Calu3 (cell line): Measurements from ENCODE around the gene CWC22. TPM values are rescaled to one million over a fixed set of nuclear protein-coding genes. Genes with fewer than 3 reads are reported as not detected.

Experiments
- BruUV-seq: library from RNA; stranded (reverse); fragments of 400-500 nt; replicated peaks from 2 replicates; lab custom pipeline; 2021; lab: Mats Ljungman, UMichigan
- CTCF ChIA-PET: fragments of 300-600 bp; sonication (Branson Sonifier 250); formaldehyde crosslinking; loops from one replicate; lab custom pipeline; 2022; ENCODE audit warnings: antibody characterized with exemption; lab: Charles Lee
- DNase-seq: peaks from one replicate; pipeline ENCODE4 v3.0.0; 2022
- H3K27ac Mint-ChIP-seq: one replicate; pipeline ENCODE4 v1.8.0; 2022; ENCODE audit warnings: mixed read lengths; ENCODE audit not compliant: unreplicated experiment
- H3K27me3 Mint-ChIP-seq: one replicate; pipeline ENCODE4 v1.8.0; 2022; ENCODE audit warnings: mixed read lengths; ENCODE audit not compliant: unreplicated experiment
- H3K36me3 Mint-ChIP-seq: one replicate; pipeline ENCODE4 v1.8.0; 2022; ENCODE audit warnings: mild to moderate bottlenecking, moderate library complexity, mixed read lengths; ENCODE audit not compliant: insufficient read depth, unreplicated experiment
- H3K4me1 Mint-ChIP-seq: one replicate; pipeline ENCODE4 v1.8.0; 2022; ENCODE audit warnings: mild to moderate bottlenecking, low read depth, mixed read lengths; ENCODE audit not compliant: unreplicated experiment
- H3K4me3 Mint-ChIP-seq: one replicate; pipeline ENCODE4 v1.8.0; 2022; ENCODE audit warnings: mild to moderate bottlenecking, low read depth, moderate library complexity, mixed read lengths; ENCODE audit not compliant: unreplicated experiment
- H3K9me3 Mint-ChIP-seq: one replicate; pipeline ENCODE4 v1.8.0; 2022; ENCODE audit warnings: low read depth, mixed read lengths; ENCODE audit not compliant: unreplicated experiment
- intact Hi-C: fragments of 100-400 bp; cut with micrococcal nuclease; formaldehyde crosslinking; loops from one replicate; pipeline ENCODE4 v1.10.0; 2022; ENCODE audit not compliant: unreplicated experiment
- total RNA-seq: library from RNA; stranded (reverse); gene quantifications from 2 replicates; pipeline ENCODE4 v1.2.3, GENCODE V29; 2022
- TF ChIP-seq, protein P1 (sequence below): fragments of 200-600 bp; IDR thresholded peaks from one replicate; pipeline ENCODE4 v1.8.0; 2022; ENCODE audit warnings: antibody characterized with exemption; ENCODE audit not compliant: unreplicated experiment

The CWC22 gene
- total RNA-seq, 1 experiment from 2014 or later: 20.5 TPM

DNA sequence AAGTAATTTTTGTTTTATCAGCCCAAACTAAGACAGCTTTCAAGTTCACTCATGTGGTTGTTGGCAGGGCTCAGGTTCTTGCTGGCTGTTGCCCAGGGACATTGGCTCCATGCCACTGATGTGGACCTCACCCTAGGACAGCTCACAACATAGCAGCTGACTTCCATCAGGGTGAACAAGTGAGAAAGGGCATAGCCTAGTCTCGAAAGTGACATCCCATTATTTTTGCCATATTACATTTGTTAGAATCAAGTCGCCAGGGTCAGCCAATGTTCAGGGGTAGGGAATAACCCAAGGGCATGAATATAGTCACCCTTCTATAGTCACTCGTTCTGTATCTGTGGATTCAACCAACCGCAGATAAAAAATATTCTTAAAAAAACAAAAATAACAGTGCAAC, 10.7 kb upstream of the CWC22 start:
- intact Hi-C loops: no loop called here
- TF ChIP-seq, protein P1, sequence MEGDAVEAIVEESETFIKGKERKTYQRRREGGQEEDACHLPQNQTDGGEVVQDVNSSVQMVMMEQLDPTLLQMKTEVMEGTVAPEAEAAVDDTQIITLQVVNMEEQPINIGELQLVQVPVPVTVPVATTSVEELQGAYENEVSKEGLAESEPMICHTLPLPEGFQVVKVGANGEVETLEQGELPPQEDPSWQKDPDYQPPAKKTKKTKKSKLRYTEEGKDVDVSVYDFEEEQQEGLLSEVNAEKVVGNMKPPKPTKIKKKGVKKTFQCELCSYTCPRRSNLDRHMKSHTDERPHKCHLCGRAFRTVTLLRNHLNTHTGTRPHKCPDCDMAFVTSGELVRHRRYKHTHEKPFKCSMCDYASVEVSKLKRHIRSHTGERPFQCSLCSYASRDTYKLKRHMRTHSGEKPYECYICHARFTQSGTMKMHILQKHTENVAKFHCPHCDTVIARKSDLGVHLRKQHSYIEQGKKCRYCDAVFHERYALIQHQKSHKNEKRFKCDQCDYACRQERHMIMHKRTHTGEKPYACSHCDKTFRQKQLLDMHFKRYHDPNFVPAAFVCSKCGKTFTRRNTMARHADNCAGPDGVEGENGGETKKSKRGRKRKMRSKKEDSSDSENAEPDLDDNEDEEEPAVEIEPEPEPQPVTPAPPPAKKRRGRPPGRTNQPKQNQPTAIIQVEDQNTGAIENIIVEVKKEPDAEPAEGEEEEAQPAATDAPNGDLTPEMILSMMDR: no peak
- DNase-seq: no peak
- no peaks in the 10 kb centered on the region for H3K4me1 Mint-ChIP-seq
- CTCF ChIA-PET: no interaction called here
- BruUV-seq: no TSS peak
- H3K4me3 Mint-ChIP-seq: no peak overlapping the region
- peaks cover 5% of the 10 kb centered on the region for H3K36me3 Mint-ChIP-seq
- peaks cover 2% of the 10 kb centered on the region for H3K9me3 Mint-ChIP-seq
- no peak overlapping the region for H3K27ac Mint-ChIP-seq
- H3K27me3 Mint-ChIP-seq: no peaks in the 10 kb centered on the region

DNA sequence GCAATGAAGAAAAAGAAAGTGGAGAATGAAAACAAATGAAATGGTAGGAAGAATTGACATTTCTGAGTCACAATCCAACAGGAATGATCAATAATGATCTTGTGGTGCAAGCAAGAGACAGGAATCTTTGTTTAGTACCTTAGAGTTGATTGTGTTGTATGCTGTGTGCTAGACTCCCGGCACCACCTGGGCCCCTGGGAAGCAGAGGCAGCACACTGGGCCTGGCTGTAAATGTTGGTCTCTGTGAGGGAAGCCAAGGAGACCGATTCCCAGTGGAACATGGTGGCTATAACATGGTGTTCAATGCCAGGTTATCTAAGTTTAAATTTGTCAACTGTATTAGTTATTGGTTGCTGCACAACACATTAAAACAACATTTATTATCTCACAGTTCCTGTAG, 9.8 kb upstream of the CWC22 start:
- Mint-ChIP-seq H3K27me3 (no peaks in the 10 kb centered on the region), H3K4me1 (no peaks in the 10 kb centered on the region), H3K36me3 (peaks cover 5% of the 10 kb centered on the region), H3K27ac (no peak overlapping the region), H3K4me3 (no peak overlapping the region), H3K9me3 (peaks cover 2% of the 10 kb centered on the region)
- TF ChIP-seq, protein P1: no peak
- BruUV-seq: no TSS peak
- intact Hi-C loops: no loop called here
- CTCF ChIA-PET: no interaction called here
- no peak for DNase-seq

GRCh38 chr2:180015951-180016709, 9.0 kb upstream of the CWC22 start:
- intact Hi-C loops: no loop called here
- TF ChIP-seq, protein P1: no peak
- H3K9me3 Mint-ChIP-seq: peaks cover 2% of the 10 kb centered on the region
- H3K4me3 Mint-ChIP-seq: no peak overlapping the region
- H3K27ac Mint-ChIP-seq: no peak overlapping the region
- no peak for DNase-seq
- no peaks in the 10 kb centered on the region for H3K27me3 Mint-ChIP-seq
- BruUV-seq: no TSS peak
- CTCF ChIA-PET: no interaction called here
- no peaks in the 10 kb centered on the region for H3K4me1 Mint-ChIP-seq
- H3K36me3 Mint-ChIP-seq: peaks cover 5% of the 10 kb centered on the region

GRCh38 chr2:180012523-180012922, 5.4 kb upstream of the CWC22 start:
- TF ChIP-seq, protein P1: no peak
- Mint-ChIP-seq H3K4me3 (no peak overlapping the region), H3K4me1 (no peaks in the 10 kb centered on the region), H3K36me3 (peaks cover 5% of the 10 kb centered on the region), H3K9me3 (peaks cover 2% of the 10 kb centered on the region), H3K27me3 (no peaks in the 10 kb centered on the region), H3K27ac (no peak overlapping the region)
- no TSS peak for BruUV-seq
- CTCF ChIA-PET: no interaction called here
- intact Hi-C loops: no loop called here
- DNase-seq: no peak
